ENCODE data around the gene PYGM. TPM values are rescaled to one million over a fixed set of nuclear protein-coding genes. Genes with fewer than 3 reads are reported as not detected.

Gene PYGM
- total RNA-seq, 2 donors from 2014 or later, result 17.8 to 84.7 TPM

- no peak for DNase-seq (ENCODE audit: low spot score)
- H3K4me1 ChIP-seq, result peaks cover 0 to 8% of the 10 kb centered on the region in 2 donors
- peaks cover 3% of the 10 kb centered on the region in 2 donors for H3K27me3 ChIP-seq
- no peak overlapping the region for H3K4me3 ChIP-seq
- H3K9me3 ChIP-seq, result no peaks in the 10 kb centered on the region
- no peaks in the 10 kb centered on the region for H3K36me3 ChIP-seq
- no peak overlapping the region for H3K27ac ChIP-seq
- TF ChIP-seq CTCF (IDR thresholded peaks at IDR 0.05), result no peak
Observed at GRCh38 chr11:64721359-64721699, 38.4 kb downstream of the PYGM start.

- TF ChIP-seq CTCF (IDR thresholded peaks at IDR 0.05), result no peak
- Histone ChIP-seq H3K36me3 (no peaks in the 10 kb centered on the region), H3K4me1 (peaks cover 0 to 8% of the 10 kb centered on the region in 2 donors), H3K27ac (no peak overlapping the region), H3K4me3 (no peak overlapping the region), H3K9me3 (no peaks in the 10 kb centered on the region), H3K27me3 (peaks cover 3% of the 10 kb centered on the region in 2 donors)
- DNase-seq (ENCODE audit: low spot score), result no peak
Observed at GRCh38 chr11:64720640-64721358, 39.0 kb downstream of the PYGM start.

GRCh38 chr11:64720167-64720566 lies 39.6 kb downstream of the PYGM start:
- no peak for TF ChIP-seq CTCF (IDR thresholded peaks at IDR 0.05)
- H3K9me3 ChIP-seq, result no peaks in the 10 kb centered on the region
- no peak for DNase-seq (ENCODE audit: low spot score)
- H3K4me1 ChIP-seq, result peaks cover 0 to 8% of the 10 kb centered on the region in 2 donors
- peaks cover 3% of the 10 kb centered on the region in 2 donors for H3K27me3 ChIP-seq
- H3K36me3 ChIP-seq, result no peaks in the 10 kb centered on the region
- no peak overlapping the region for H3K4me3 ChIP-seq
- H3K27ac ChIP-seq, result no peak overlapping the region

GRCh38 chr11:64719406-64719805 lies 40.4 kb downstream of the PYGM start:
- Histone ChIP-seq H3K4me3 (no peak overlapping the region), H3K27ac (no peak overlapping the region), H3K36me3 (no peaks in the 10 kb centered on the region), H3K4me1 (peaks cover 0 to 8% of the 10 kb centered on the region in 2 donors), H3K9me3 (no peaks in the 10 kb centered on the region), H3K27me3 (peaks cover 3% of the 10 kb centered on the region in 2 donors)
- DNase-seq (ENCODE audit: low spot score), result no peak
- no peak for TF ChIP-seq CTCF (IDR thresholded peaks at IDR 0.05)

GRCh38 chr11:64718780-64719124 lies 41.0 kb downstream of the PYGM start:
- Histone ChIP-seq H3K27me3 (peaks cover 3 to 8% of the 10 kb centered on the region in 2 donors), H3K4me3 (no peak overlapping the region), H3K36me3 (no peaks in the 10 kb centered on the region)

More at GRCh38 chr11:64718780-64719124, 41.0 kb downstream of the PYGM start:
- no peaks in the 10 kb centered on the region for H3K9me3 ChIP-seq
- H3K4me1 ChIP-seq, result peaks cover 0 to 6% of the 10 kb centered on the region in 2 donors
- no peak for TF ChIP-seq CTCF (IDR thresholded peaks at IDR 0.05)
- DNase-seq (ENCODE audit: low spot score), result no peak
- no peak overlapping the region for H3K27ac ChIP-seq
